Measurements from ENCODE around the gene BAK1.
"Not testable (repeated sequence)": the region's sequence is repeated elsewhere in the genome, so short reads cannot be mapped to it uniquely, and the experiment has no call there.

Gene BAK1

DNA sequence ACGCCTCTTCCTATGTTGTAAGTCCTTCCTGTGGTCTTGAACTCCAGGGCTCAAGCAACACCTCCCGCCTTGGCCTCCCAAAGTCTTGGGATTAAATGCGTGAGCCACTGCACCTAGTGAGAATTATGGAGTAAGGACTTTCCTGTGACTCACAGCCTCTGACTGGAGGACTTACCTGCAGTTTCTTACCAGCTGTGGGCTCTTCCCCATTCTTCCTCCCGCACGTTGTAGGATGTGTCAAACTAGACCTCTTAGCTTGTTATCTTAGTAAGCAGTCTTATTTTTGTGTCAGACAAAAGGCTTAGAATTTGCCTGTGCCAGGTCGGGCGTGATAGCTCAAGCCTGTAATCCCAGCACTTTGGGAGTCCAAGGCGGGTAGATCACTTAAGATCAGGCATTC is 30.9 kb downstream of the BAK1 start:
- DNase-seq, result no peak

DNA sequence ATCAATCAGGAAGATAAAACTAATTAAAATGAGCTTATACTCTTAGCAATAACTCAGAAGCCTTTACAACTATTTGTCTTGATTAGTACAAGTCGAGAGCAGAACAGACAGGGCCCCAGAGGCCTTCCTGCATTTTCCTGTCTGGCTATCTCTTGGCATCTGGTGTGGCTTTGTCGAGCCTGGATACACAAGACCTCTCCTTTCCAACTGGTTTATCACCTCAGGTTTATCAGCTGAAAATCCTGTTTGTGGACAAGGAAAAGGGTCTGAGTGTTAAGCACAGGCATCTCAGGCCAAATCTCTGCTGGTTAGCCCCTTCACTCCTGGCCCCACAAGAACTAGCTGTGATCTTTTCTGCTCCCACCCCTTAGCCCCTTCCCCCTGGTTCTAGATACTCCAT is 32.6 kb downstream of the BAK1 start:
- no peak for DNase-seq

DNA sequence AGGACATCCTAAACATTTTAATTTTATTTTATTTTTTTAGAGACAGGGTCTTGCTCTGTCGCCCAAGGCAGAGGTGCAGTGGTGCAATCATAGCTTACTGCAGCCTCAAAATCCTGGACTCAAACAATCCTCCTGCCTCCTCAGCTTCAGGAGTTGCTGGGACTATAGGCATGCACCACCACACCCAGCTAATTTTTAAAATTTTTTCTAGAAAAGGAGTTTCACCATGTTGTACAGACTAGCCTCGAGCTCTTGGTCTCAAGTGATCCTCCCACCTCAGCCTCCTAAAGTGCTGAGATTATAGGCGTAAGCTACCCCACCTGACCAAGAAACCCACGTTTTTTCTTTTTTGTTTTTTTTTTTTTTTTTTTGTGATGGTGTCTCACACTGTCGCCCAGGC is 33.3 kb downstream of the BAK1 start:
- no peak for DNase-seq

DNA sequence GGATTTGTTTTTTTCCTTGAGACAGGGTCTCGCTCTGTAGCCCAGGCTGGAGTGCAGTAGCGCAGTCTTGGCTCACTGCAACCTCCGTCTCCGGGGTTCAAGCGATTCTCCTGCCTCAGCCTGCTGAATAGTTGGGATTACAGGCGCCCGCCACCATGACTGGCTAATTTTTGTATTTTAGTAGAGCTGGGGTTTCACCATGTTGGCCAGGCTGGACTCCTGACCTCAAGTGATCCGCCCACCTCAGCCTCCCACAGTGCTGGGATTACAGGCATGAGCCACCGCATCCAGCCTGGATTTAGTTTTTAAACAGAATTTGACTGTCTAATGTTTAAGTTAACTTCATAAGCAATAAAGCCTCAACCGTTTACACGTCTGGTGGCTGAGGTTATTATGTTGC is 34.8 kb downstream of the BAK1 start:
- DNase-seq, result not testable (repeated sequence)

DNA sequence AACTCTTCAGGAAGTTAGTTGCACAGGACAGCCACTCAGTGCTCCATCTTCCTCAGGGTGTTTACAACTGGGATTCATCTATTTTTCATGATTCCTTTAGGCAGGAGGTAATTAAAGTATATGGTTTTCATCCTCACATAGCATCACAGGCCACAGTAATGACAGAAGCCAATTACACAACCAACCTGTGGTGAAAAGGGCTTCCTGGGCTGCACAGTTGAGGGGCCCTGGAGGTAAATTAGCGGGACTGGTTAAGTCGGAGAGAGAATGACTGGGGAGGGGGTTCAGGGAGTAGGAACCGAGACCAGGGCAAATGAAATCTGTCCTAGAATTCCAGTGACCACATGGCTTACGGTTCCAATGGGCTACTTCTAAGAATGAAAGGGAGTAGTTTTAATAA is 37.0 kb downstream of the BAK1 start:
- DNase-seq, result no peak

DNA sequence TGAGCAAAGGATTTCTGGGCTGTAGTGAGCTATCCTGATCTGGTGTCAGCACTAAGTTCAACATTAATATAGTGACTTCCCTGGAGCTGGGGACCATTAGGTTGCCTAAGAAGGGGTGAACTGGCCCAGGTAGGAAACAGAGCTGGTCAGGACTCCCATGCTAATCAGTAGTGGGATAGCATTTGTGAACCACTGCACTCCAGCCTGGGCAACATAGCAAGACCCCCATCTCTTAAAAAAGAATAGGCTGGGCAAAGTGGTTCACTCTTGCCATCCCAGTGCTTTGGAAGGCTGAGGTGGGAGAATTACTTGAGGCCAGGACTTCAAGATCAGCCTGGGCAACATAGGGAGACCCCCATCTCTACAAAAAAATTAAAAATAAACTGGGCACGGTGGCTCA is 39.3 kb downstream of the BAK1 start:
- DNase-seq, result no peak

DNA sequence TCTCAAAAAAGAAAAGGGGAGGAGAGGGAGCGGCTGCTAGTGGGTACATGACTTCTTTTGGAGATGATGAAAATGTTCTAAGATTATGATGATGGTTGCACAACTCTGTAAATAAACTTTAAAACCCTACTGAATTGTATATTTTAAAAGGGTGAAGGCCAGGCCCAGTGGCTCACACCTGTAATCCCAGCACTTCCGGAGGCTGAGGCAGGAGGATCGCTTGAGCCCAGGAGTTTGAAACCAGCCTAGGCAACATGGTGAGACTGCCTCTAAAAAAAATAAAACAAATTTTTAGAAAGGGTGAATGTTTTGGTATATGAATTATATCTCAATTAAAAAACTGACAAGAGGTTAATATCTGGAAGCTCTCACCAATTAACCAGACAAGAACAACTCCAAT is 45.4 kb downstream of the BAK1 start:
- DNase-seq, result no peak

DNA sequence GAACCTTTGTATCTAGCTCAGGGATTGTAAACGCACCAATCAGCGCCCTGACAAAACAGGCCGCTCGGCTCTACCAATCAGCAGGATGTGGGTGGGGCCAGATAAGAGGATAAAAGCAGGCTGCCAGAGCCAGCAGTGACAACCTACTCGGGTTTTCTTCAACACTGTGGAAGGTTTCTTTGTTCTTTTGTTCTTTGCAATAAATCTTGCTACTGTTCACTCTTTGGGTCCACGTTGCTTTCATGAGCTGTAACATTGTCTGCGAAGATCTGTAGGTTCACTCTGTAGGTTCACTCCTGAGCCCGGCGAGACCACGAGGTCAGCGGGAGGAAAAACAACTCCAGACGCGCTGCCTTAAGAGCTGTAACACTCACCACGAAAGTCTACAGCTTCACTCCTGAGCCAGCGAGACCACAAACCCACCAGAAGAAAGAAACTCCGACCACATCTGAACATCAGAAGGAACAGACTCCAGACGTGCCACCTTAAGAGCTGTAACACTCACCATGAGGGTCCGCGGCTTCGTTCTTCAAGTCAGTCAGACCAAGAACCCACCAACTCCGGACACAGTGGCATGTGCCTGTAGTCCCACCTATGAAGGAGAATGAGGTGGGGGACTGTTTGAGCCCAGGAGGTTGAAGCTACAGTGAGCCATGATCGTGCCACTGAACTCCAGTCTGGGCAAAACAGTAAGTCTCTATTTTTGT is 46.8 kb downstream of the BAK1 start:
- peak; percentile 65 to 93 (median 78) for DNase-seq

DNA sequence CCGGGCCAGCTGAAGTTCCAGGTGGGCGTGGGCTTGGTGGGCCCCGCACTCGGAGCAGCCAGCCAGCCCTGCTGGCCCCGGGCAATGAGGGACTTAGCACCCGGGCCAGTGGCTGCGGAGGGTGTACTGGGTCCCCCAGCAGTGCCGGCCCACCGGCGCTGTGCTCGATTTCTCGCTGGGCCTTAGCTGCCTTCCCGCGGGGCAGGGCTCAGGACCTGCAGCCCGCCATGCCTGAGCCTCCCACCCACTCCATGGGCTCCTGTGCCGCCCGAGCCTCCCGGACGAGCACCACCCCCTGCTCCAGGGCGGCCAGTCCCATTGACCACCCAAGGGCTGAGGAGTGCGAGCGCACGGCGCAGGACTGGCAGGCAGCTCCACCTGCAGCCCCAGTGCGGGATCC is 47.6 kb downstream of the BAK1 start:
- not testable (repeated sequence) for DNase-seq

DNA sequence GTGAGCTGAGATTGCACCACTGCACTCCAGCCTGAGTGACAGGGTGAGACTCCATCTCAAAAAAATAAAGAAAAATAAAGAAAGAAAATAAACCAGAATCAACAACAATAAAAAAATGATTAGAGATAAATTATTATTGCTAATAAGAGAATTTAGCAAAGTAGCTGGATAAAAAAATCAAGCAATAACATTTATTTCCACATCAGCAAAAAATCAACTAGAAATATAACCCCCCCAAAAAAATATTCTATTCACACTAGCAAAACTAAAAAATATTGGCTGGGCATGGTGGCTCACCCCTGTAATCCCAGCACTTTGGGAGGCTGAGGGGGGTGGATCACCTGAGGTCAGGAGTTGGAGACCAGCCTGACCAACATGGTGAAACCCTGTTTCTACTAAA is 49.5 kb downstream of the BAK1 start:
- not testable (repeated sequence) for DNase-seq
